HEK293 (cell line): ENCODE measurements around the gene ATXN2.

Source experiments
- CTCF ChIA-PET: fragments of 350-600 bp; formaldehyde crosslinking; extraction: SDS; loops from one replicate; lab custom pipeline; 2021; ENCODE audit warnings: antibody characterized with exemption; lab: Yijun Ruan, JAX
- POLR2A ChIA-PET: fragments of 300-600 bp; formaldehyde crosslinking; extraction: SDS; loops from one replicate; lab custom pipeline; 2020; ENCODE audit warnings: antibody characterized with exemption, inconsistent platforms; lab: Yijun Ruan, JAX
- H3K27ac ChIP-seq: fragments of 200-500 bp; sonication (Bioruptor generic); 2 replicates; pipeline ENCODE4 v1.5.1; 2014; ENCODE audit warnings: low read depth, low read length, control low read depth, inconsistent platforms; ENCODE audit errors: extremely low read depth
- H3K36me3 ChIP-seq, 2 experiments: fragments of 200-500 bp in 1 of 2; sonication (Bioruptor generic) in 1 of 2; 1 replicate in 1 of 2; 2 replicates in 1 of 2; pipeline ENCODE4 v1.5.1; 2014 to 2017; ENCODE audit warnings: inconsistent platforms in 2 of 2, low read length in 2 of 2; ENCODE audit not compliant: control insufficient read depth in 2 of 2, insufficient read depth in 1 of 2
- H3K4me1 ChIP-seq: fragments of 200-500 bp; sonication (Bioruptor generic); 2 replicates; pipeline ENCODE4 v1.5.1; 2014; ENCODE audit warnings: mild to moderate bottlenecking, low read length, inconsistent platforms; ENCODE audit not compliant: control insufficient read depth, insufficient read depth
- H3K4me3 ChIP-seq: 2 replicates; pipeline ENCODE4 v1.5.1; 2011; ENCODE audit warnings: low read depth, mild to moderate bottlenecking, control low read depth, low read length, moderate library complexity
- H3K9me3 ChIP-seq: fragments of 200-500 bp; sonication (Bioruptor generic); 2 replicates; pipeline ENCODE4 v1.5.1; 2014; ENCODE audit warnings: low read depth, low read length, inconsistent platforms; ENCODE audit not compliant: control insufficient read depth, insufficient read depth
- OSR2 ChIP-seq: fragments of 450-650 bp; formaldehyde crosslinking; IDR thresholded peaks from 2 replicates; pipeline ENCODE4 v1.5.1; 2016; ENCODE audit warnings: missing biosample characterization, missing genetic modification characterization
- PRDM6 ChIP-seq: fragments of 450-650 bp; formaldehyde crosslinking; IDR thresholded peaks from 2 replicates; pipeline ENCODE4 v1.5.1; 2017; ENCODE audit warnings: missing biosample characterization, missing genetic modification characterization
- SCRT1 ChIP-seq: fragments of 450-650 bp; formaldehyde crosslinking; IDR thresholded peaks from 2 replicates; pipeline ENCODE4 v1.5.1; 2016; ENCODE audit warnings: missing biosample characterization, missing genetic modification characterization, borderline replicate concordance
- TCF7L2 ChIP-seq: IDR thresholded peaks from 2 replicates; pipeline ENCODE4 v1.6.1; 2011; ENCODE audit warnings: low read depth, mild to moderate bottlenecking, inconsistent platforms, low read length, moderate library complexity, borderline replicate concordance
- ZBTB1 ChIP-seq: fragments of 450-650 bp; formaldehyde crosslinking; IDR thresholded peaks from 2 replicates; pipeline ENCODE4 v1.5.1; 2016; ENCODE audit warnings: missing biosample characterization, missing genetic modification characterization
- ZEB2 ChIP-seq: fragments of 450-650 bp; formaldehyde crosslinking; IDR thresholded peaks from 2 replicates; pipeline ENCODE4 v1.5.1; 2016; ENCODE audit warnings: missing biosample characterization, missing genetic modification characterization
- ZFP3 ChIP-seq: fragments of 450-650 bp; formaldehyde crosslinking; IDR thresholded peaks from 2 replicates; pipeline ENCODE4 v1.5.1; 2016; ENCODE audit warnings: low read depth, missing biosample characterization, missing genetic modification characterization
- ZNF211 ChIP-seq: fragments of 450-650 bp; formaldehyde crosslinking; IDR thresholded peaks from 2 replicates; pipeline ENCODE4 v1.5.1; 2016; ENCODE audit warnings: low read depth, missing biosample characterization, missing genetic modification characterization
- ZNF214 ChIP-seq: fragments of 450-650 bp; formaldehyde crosslinking; IDR thresholded peaks from 2 replicates; pipeline ENCODE4 v1.5.1; 2017; ENCODE audit warnings: missing biosample characterization, mild to moderate bottlenecking, missing genetic modification characterization, borderline replicate concordance
- ZNF274 ChIP-seq, 2 experiments: fragments of 200-500 bp in 1 of 2; fragments of 450-650 bp in 1 of 2; sonication (Bioruptor generic) in 1 of 2; formaldehyde crosslinking in 1 of 2; IDR thresholded peaks; 2 replicates each; pipeline versions ENCODE4 v1.5.1 to v1.6.1; 2014 to 2016; ENCODE audit warnings: borderline replicate concordance in 1 of 2, inconsistent platforms in 1 of 2, low read length in 1 of 2, missing biosample characterization in 1 of 2, missing genetic modification characterization in 1 of 2
- ZNF48 ChIP-seq: fragments of 450-650 bp; formaldehyde crosslinking; IDR thresholded peaks from 2 replicates; pipeline ENCODE4 v1.5.1; 2016; ENCODE audit warnings: missing biosample characterization, missing genetic modification characterization
- ZNF529 ChIP-seq: fragments of 450-650 bp; formaldehyde crosslinking; IDR thresholded peaks from 2 replicates; pipeline ENCODE4 v1.5.1; 2017; ENCODE audit warnings: missing genetic modification characterization, missing biosample characterization; ENCODE audit not compliant: insufficient replicate concordance
- ZNF548 ChIP-seq: fragments of 450-650 bp; formaldehyde crosslinking; IDR thresholded peaks from 2 replicates; pipeline ENCODE4 v1.5.1; 2016; ENCODE audit warnings: missing biosample characterization, missing genetic modification characterization
- ZNF549 ChIP-seq: fragments of 450-650 bp; IDR thresholded peaks from 2 replicates; pipeline ENCODE4 v1.5.1; 2018; ENCODE audit warnings: missing biosample characterization, missing genetic modification characterization, mild to moderate bottlenecking, inconsistent platforms, moderate library complexity
- ZNF777 ChIP-seq: fragments of 450-650 bp; formaldehyde crosslinking; IDR thresholded peaks from 2 replicates; pipeline ENCODE4 v1.5.1; 2017; ENCODE audit warnings: missing biosample characterization, missing genetic modification characterization, borderline replicate concordance
- ZSCAN23 ChIP-seq: fragments of 450-650 bp; formaldehyde crosslinking; IDR thresholded peaks from 2 replicates; pipeline ENCODE4 v1.5.1; 2016; ENCODE audit warnings: missing biosample characterization, missing genetic modification characterization
- TF ChIP-seq, protein P1 (sequence below): fragments of 450-650 bp; formaldehyde crosslinking; IDR thresholded peaks from 2 replicates; pipeline ENCODE4 v1.5.1; 2016; ENCODE audit warnings: missing biosample characterization, missing genetic modification characterization
- TF ChIP-seq, protein P2 (sequence below): fragments of 450-650 bp; formaldehyde crosslinking; IDR thresholded peaks from 2 replicates; pipeline ENCODE4 v1.5.0; 2017; ENCODE audit warnings: missing biosample characterization, missing genetic modification characterization, borderline replicate concordance
- TF ChIP-seq, protein P3 (sequence below): fragments of 450-650 bp; formaldehyde crosslinking; IDR thresholded peaks from 2 replicates; pipeline ENCODE4 v1.5.1; 2016; ENCODE audit warnings: missing biosample characterization, missing genetic modification characterization

Gene ATXN2

DNA sequence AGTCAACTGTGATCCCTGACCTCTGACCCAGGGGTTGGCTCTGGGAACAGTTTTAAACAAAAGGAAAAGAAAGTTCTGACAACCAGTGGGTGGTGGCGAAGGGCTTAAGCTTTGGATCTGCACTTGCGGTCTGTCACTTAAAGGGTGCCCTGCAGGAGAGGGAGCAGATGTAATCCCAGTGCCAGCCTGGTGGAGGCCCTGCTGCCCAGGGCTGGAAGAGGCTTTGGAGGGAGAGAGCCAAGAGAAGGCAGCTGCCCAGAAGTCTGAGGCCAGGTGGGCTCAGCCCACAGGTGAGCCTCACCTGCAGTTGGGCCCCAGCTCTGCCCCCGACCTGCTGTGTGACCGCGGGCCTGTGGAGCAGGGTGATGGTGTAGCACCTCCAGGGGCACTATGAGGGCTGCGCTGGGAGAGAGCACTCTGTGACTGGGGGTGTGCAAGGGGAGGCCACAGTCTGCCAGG is 174.3 kb downstream of the ATXN2 start:
- Histone ChIP-seq H3K4me3 (no peak overlapping the region), H3K36me3 (peaks cover 0 to 8% of the 10 kb centered on the region in 2 experiments; a peak in 2 of 3 replicates), H3K4me1 (no peaks in the 10 kb centered on the region), H3K9me3 (no peaks in the 10 kb centered on the region), H3K27ac (no peak overlapping the region)
- ChIA-PET POLR2A (no interaction called here), CTCF (interaction anchor here (0.8 to 1.5 kb wide), 4 partner anchors 26 to 94 kb away, joined by 3 to 5 read pairs (median 4); no protein-coding TSS in a partner anchor)
- TF ChIP-seq, protein P1, sequence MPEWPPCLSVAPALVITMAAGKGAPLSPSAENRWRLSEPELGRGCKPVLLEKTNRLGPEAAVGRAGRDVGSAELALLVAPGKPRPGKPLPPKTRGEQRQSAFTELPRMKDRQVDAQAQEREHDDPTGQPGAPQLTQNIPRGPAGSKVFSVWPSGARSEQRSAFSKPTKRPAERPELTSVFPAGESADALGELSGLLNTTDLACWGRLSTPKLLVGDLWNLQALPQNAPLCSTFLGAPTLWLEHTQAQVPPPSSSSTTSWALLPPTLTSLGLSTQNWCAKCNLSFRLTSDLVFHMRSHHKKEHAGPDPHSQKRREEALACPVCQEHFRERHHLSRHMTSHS (tag by site-specific recombination), result no peak
- TF ChIP-seq ZNF48 (tag by site-specific recombination), result no peak

DNA sequence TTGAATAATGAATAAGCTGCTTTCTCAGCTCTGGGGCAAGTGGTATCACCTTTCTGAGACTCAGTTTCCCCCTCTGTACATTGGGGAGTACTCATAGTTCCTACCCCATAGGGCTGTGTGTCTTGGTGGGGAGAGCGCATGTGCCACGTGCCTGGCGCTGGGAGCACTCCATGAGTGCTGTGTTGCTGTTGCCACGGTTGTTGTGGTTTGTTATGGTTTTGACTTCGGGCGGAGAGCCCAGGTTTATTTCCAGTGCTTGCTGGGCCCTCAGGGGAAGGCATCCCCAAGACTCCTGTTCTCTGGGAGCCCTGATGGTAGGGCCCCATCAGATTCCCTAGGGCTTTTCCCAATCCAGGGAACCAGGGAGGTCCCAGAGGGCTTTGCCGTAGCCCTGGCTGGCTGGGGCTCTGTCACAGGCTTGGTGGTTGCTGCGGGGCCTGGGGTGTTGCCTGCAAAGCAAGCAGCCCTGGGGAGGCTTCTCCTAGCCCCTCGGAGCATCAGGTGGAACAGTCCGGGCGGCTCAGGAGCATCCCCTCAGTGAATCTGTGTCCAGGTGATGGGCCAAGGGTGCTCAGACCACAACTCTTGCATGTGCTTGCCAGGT is 174.8 kb downstream of the ATXN2 start:
- no peak overlapping the region for H3K27ac ChIP-seq
- no peak overlapping the region for H3K4me3 ChIP-seq
- no peaks in the 10 kb centered on the region for H3K9me3 ChIP-seq
- H3K36me3 ChIP-seq, result peaks cover 0 to 13% of the 10 kb centered on the region in 2 experiments; a peak in 2 of 3 replicates
- TF ChIP-seq, protein P2, sequence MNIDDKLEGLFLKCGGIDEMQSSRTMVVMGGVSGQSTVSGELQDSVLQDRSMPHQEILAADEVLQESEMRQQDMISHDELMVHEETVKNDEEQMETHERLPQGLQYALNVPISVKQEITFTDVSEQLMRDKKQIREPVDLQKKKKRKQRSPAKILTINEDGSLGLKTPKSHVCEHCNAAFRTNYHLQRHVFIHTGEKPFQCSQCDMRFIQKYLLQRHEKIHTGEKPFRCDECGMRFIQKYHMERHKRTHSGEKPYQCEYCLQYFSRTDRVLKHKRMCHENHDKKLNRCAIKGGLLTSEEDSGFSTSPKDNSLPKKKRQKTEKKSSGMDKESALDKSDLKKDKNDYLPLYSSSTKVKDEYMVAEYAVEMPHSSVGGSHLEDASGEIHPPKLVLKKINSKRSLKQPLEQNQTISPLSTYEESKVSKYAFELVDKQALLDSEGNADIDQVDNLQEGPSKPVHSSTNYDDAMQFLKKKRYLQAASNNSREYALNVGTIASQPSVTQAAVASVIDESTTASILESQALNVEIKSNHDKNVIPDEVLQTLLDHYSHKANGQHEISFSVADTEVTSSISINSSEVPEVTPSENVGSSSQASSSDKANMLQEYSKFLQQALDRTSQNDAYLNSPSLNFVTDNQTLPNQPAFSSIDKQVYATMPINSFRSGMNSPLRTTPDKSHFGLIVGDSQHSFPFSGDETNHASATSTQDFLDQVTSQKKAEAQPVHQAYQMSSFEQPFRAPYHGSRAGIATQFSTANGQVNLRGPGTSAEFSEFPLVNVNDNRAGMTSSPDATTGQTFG (tag by site-specific recombination), result no peak
- no peak for TF ChIP-seq PRDM6
- TF ChIP-seq OSR2 (tag by site-specific recombination), result no peak
- TF ChIP-seq ZNF274 (IDR thresholded peaks at IDR 0.05; ENCODE audit: low read length), result no peak
- TF ChIP-seq ZNF274 (tag by site-specific recombination; IDR thresholded peaks at IDR 0.05; ENCODE audit: borderline replicate concordance), result no peak
- TF ChIP-seq ZNF211 (tag by site-specific recombination), result no peak
- TF ChIP-seq ZNF548, result no peak
- no peak for TF ChIP-seq ZBTB1 (tag by site-specific recombination)
- no peaks in the 10 kb centered on the region for H3K4me1 ChIP-seq
- ChIA-PET CTCF (interaction anchor here (1.4 kb wide), 2 partner anchors 27 to 28 kb away, joined by 4 to 5 read pairs; no protein-coding TSS in a partner anchor), POLR2A (no interaction called here)

DNA sequence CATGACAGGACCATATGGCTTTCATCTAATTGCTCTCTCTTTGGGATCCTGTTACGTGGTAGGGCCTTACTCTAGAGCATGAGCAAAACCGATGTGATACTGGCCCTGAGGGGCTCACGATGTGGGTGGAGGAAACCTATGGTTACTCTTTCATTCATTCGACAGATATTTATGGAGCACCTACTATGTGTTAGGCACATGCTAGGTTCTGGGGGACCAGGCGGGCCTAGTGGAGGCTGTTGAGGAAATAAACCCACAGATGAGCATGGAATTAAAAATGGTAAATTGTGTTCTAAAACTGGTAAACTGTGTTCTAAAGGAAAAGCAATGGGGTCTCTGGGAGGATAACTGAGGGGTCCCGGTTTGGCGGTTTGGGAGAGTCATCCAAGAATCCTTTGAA is 178.6 kb downstream of the ATXN2 start:
- no peaks in the 10 kb centered on the region for H3K4me1 ChIP-seq
- ChIA-PET POLR2A (no interaction called here), CTCF (interaction anchor here (1.0 to 2.6 kb wide), 3 partner anchors 13 to 28 kb away, joined by 3 to 7 read pairs (median 5); no protein-coding TSS in a partner anchor)
- no peak overlapping the region for H3K4me3 ChIP-seq
- no peaks in the 10 kb centered on the region for H3K9me3 ChIP-seq
- peaks cover 0 to 17% of the 10 kb centered on the region in 2 experiments; a peak in 2 of 3 replicates for H3K36me3 ChIP-seq
- H3K27ac ChIP-seq, result no peak overlapping the region
- no peak for TF ChIP-seq ZNF211 (tag by site-specific recombination)
- no peak for TF ChIP-seq SCRT1 (tag by site-specific recombination)
- no peak for TF ChIP-seq ZNF529 (tag by site-specific recombination)
- TF ChIP-seq ZEB2, result no peak
- no peak for TF ChIP-seq ZSCAN23 (tag by site-specific recombination)
- TF ChIP-seq ZNF549 (tag by site-specific recombination), result no peak
- TF ChIP-seq, protein P3, sequence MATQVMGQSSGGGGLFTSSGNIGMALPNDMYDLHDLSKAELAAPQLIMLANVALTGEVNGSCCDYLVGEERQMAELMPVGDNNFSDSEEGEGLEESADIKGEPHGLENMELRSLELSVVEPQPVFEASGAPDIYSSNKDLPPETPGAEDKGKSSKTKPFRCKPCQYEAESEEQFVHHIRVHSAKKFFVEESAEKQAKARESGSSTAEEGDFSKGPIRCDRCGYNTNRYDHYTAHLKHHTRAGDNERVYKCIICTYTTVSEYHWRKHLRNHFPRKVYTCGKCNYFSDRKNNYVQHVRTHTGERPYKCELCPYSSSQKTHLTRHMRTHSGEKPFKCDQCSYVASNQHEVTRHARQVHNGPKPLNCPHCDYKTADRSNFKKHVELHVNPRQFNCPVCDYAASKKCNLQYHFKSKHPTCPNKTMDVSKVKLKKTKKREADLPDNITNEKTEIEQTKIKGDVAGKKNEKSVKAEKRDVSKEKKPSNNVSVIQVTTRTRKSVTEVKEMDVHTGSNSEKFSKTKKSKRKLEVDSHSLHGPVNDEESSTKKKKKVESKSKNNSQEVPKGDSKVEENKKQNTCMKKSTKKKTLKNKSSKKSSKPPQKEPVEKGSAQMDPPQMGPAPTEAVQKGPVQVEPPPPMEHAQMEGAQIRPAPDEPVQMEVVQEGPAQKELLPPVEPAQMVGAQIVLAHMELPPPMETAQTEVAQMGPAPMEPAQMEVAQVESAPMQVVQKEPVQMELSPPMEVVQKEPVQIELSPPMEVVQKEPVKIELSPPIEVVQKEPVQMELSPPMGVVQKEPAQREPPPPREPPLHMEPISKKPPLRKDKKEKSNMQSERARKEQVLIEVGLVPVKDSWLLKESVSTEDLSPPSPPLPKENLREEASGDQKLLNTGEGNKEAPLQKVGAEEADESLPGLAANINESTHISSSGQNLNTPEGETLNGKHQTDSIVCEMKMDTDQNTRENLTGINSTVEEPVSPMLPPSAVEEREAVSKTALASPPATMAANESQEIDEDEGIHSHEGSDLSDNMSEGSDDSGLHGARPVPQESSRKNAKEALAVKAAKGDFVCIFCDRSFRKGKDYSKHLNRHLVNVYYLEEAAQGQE (tag by site-specific recombination), result no peak
- TF ChIP-seq TCF7L2, result no peak
- TF ChIP-seq ZNF214 (tag by site-specific recombination), result no peak
- no peak for TF ChIP-seq ZFP3
- TF ChIP-seq ZNF777 (tag by site-specific recombination), result no peak
